ENCODE measurements around the gene ALG1.

The ALG1 gene

GRCh38 chr16:5071681-5072333, at the start of gene ALG1:
Gene ALG1 (plus strand): TSS chr16:5071843. CDS start chr16:5071850, 7 bp downstream.
- no peaks in the 10 kb centered on the region for H3K27me3 ChIP-seq (replicated peaks)
- peak within 1 kb of the TSS; percentile 76 for H3K27ac ChIP-seq
- H3K4me3 ChIP-seq (ENCODE audit: low read depth, low read length): peak within 1 kb of the TSS; percentile 87
- no peak for TF ChIP-seq CTCF (IDR thresholded peaks at IDR 0.05; ENCODE audit: low read depth, low read length, missing control alignments)
- H3K36me3 ChIP-seq (replicated peaks): peaks cover 3% of the 10 kb centered on the region
- in situ Hi-C loops (cut with HindIII; ENCODE audit: low pct_ligation_motif_present, low sequenced_read_pairs): no loop called here
- peak; percentile 76 for DNase-seq

- TF ChIP-seq CTCF (IDR thresholded peaks at IDR 0.05; ENCODE audit: low read depth, low read length, missing control alignments): no peak
- DNase-seq: no peak
- Histone ChIP-seq H3K4me3 (ENCODE audit: low read depth, low read length) (no peak overlapping the region), H3K27ac (no peak overlapping the region), H3K36me3 (replicated peaks) (no peaks in the 10 kb centered on the region), H3K27me3 (replicated peaks) (no peaks in the 10 kb centered on the region)
- in situ Hi-C loops (cut with HindIII; ENCODE audit: low pct_ligation_motif_present, low sequenced_read_pairs): no loop called here
These were observed 49.1 kb upstream of the ALG1 start for GRCh38 chr16:5022521-5022920.

DNA sequence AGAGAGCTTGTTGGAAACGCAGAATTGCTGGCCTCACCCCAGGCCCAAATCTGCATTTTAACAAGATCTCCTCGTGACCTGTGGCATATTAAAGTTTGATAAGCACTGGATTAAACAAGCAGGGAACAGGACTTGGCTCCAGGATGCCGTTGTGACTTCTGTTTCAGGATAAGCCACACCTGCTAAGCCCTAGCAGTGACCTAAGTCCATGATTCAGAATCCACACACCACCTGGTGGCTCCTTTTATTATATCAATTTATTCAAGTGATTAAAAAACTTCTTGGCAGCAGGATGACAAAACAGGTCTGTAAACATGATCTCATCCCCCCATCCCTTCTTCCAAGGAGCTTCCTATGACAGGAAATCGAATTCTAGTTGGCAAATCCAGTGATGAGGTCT, 47.0 kb upstream of the ALG1 start:
- no peak for TF ChIP-seq CTCF (IDR thresholded peaks at IDR 0.05; ENCODE audit: low read depth, low read length, missing control alignments)
- Histone ChIP-seq H3K27me3 (replicated peaks) (no peaks in the 10 kb centered on the region), H3K36me3 (replicated peaks) (no peaks in the 10 kb centered on the region), H3K4me3 (ENCODE audit: low read depth, low read length) (no peak overlapping the region), H3K27ac (no peak overlapping the region)
- in situ Hi-C loops (cut with HindIII; ENCODE audit: low pct_ligation_motif_present, low sequenced_read_pairs): no loop called here
- no peak for DNase-seq

- Histone ChIP-seq H3K36me3 (replicated peaks) (no peaks in the 10 kb centered on the region), H3K27ac (no peak overlapping the region), H3K4me3 (ENCODE audit: low read depth, low read length) (no peak overlapping the region), H3K27me3 (replicated peaks) (no peaks in the 10 kb centered on the region)
- TF ChIP-seq CTCF (IDR thresholded peaks at IDR 0.05; ENCODE audit: low read depth, low read length, missing control alignments): peak; percentile 68
- DNase-seq: no peak
- in situ Hi-C loops (cut with HindIII; ENCODE audit: low pct_ligation_motif_present, low sequenced_read_pairs): no loop called here
These were observed 46.4 kb upstream of the ALG1 start for GRCh38 chr16:5025171-5025632.

- Histone ChIP-seq H3K36me3 (replicated peaks) (no peaks in the 10 kb centered on the region), H3K4me3 (ENCODE audit: low read depth, low read length) (no peak overlapping the region), H3K27me3 (replicated peaks) (no peaks in the 10 kb centered on the region), H3K27ac (no peak overlapping the region)
- TF ChIP-seq CTCF (IDR thresholded peaks at IDR 0.05; ENCODE audit: low read depth, low read length, missing control alignments): no peak
- DNase-seq: no peak
- in situ Hi-C loops (cut with HindIII; ENCODE audit: low pct_ligation_motif_present, low sequenced_read_pairs): no loop called here
These were observed 45.0 kb upstream of the ALG1 start for GRCh38 chr16:5026664-5027063.

DNA sequence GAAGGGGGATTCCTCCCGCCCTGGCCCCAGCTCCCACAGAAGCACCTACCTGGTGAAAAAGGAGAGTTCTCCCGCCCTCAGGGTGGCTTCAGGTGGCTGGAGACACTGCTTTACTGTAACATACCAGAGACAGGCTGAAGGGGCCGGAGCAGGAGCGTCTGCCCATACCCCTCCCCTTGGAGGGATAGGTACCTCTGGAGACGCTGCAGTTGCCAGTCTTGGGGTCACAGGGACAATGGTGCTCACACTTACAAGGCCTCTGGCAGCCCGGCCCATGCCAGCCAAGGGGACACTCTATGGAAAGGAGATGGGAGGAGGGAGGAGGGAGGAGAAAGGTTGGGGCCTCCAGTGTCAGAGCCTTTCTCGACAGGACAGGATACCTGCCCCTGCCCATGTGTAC, 44.6 kb upstream of the ALG1 start:
- no peak overlapping the region for H3K27ac ChIP-seq
- H3K4me3 ChIP-seq (ENCODE audit: low read depth, low read length): no peak overlapping the region
- H3K36me3 ChIP-seq (replicated peaks): no peaks in the 10 kb centered on the region
- no peak for TF ChIP-seq CTCF (IDR thresholded peaks at IDR 0.05; ENCODE audit: low read depth, low read length, missing control alignments)
- DNase-seq: no peak
- no peaks in the 10 kb centered on the region for H3K27me3 ChIP-seq (replicated peaks)
- in situ Hi-C loops (cut with HindIII; ENCODE audit: low pct_ligation_motif_present, low sequenced_read_pairs): no loop called here

All from brain microvascular endothelial cell (primary cell).